Ishikawa (cell line): ENCODE measurements around the gene BCAP31.

Source experiments
- CEBPB ChIP-seq: IDR thresholded peaks from 2 replicates; pipeline ENCODE4 v1.6.1; 2012
- CREB1 ChIP-seq: IDR thresholded peaks from 2 replicates; pipeline ENCODE4 v1.6.1; 2012; ENCODE audit warnings: low read depth
- EGR1 ChIP-seq: IDR thresholded peaks from 2 replicates; pipeline ENCODE4 v1.6.1; 2012
- EP300 ChIP-seq: IDR thresholded peaks from 2 replicates; pipeline ENCODE4 v1.6.1; 2012; ENCODE audit warnings: borderline replicate concordance
- FOXM1 ChIP-seq: IDR thresholded peaks from 2 replicates; pipeline ENCODE4 v1.6.1; 2012; ENCODE audit warnings: low read depth, borderline replicate concordance
- NFIC ChIP-seq: IDR thresholded peaks from 2 replicates; pipeline ENCODE4 v1.6.1; 2012
- RAD21 ChIP-seq: IDR thresholded peaks from 2 replicates; pipeline ENCODE4 v1.6.1; 2012; ENCODE audit warnings: low read depth
- TAF1 ChIP-seq: IDR thresholded peaks from 2 replicates; pipeline ENCODE4 v1.6.1; 2012; ENCODE audit warnings: low read depth, mild to moderate bottlenecking
- TCF12 ChIP-seq: IDR thresholded peaks from 2 replicates; pipeline ENCODE4 v1.6.1; 2012; ENCODE audit warnings: low read depth
- TEAD4 ChIP-seq: IDR thresholded peaks from 2 replicates; pipeline ENCODE4 v1.6.1; 2012
- YY1 ChIP-seq: IDR thresholded peaks from 2 replicates; pipeline ENCODE4 v1.6.1; 2012; ENCODE audit warnings: low read depth
- ZBTB7A ChIP-seq: IDR thresholded peaks from 2 replicates; pipeline ENCODE4 v1.6.1; 2012; ENCODE audit warnings: low read depth
- TF ChIP-seq, protein P1 (sequence below): IDR thresholded peaks from 2 replicates; pipeline ENCODE4 v1.6.1; 2012
- TF ChIP-seq, protein P2 (sequence below): IDR thresholded peaks from 2 replicates; pipeline ENCODE4 v1.6.1; 2012; ENCODE audit warnings: low read depth, mild to moderate bottlenecking
- TF ChIP-seq, protein P3 (sequence below): IDR thresholded peaks from 2 replicates; pipeline ENCODE4 v1.6.1; 2012

BCAP31 gene

DNA sequence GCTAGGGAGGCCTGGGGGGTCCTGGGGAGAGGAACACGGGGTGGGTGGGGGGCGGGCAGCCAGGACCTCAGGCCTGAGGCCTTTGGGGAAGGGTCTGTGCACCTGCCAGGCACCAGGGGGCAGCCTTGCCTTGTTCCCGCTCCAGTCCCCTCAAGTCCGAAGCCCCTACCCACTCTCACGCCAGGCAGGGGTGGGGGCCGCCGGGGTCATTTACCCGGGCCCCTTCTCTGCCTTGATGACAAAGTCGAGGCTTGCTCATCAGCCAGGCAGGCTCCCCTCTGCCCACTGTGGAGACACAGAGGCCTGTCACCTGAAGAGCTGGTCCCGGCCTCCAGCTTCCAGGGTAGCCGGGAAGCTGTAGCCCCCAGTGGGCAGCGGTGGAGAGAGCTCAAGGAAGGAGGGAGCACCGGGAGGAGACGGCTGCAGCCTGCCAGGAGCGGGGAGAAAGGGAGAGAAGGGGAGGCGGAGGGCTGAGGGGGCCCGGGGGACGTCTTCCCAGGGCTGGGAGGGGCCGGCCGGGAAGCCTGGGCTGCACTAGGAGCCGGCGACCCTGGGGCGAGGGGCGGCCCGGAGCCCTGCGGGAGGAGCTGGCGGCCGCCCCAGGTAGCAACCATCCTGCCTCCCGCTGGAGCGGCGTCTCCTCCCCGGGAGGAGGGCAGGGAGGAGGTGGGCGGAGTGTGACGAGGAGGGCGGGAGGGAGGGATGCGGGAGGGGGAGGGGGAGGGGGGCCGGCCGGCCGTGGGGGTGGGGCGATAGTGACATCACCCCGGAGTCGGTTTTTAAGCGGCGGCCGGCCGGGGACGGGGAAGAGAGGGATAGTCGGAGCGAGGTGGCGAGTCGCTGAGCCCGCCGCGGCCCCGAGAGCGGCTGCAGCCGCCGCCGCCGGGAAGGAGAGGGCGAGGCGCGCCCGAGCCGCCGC lies 36.8 kb downstream of the BCAP31 start, which contains the start of gene SLC6A8:
SLC6A8 (plus strand) TSS at position 806 of the 919 bp plus-strand sequence. CDS start 649 bp downstream, outside the sequence.
- TF ChIP-seq TCF12 (no peak), FOXM1 (no peak), RAD21 (peak; percentile 7; the same call in 1 of the 2 replicates), CREB1 (no peak), EP300 (no peak), CEBPB (no peak)
- TF ChIP-seq, protein P1, sequence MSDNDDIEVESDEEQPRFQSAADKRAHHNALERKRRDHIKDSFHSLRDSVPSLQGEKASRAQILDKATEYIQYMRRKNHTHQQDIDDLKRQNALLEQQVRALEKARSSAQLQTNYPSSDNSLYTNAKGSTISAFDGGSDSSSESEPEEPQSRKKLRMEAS = no peak

DNA sequence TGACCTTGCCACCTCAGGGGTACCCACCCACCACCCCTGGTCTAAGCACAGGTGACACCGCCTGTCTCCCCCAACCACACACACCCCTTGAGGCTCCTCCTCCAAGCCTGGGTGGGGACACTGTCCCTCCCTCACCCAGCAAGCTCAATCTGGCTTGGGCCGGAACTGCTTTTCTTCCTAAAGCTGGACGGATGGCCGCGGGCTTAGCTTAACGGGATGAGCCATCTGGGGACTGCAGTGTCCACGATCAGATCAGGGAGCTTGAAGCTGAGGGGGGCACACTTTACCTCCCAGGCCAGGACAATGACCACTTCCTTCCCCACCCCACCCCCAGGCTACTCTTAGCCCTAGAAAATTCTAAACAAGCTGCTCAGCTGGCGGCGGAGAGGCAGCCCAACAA lies 37.5 kb downstream of the BCAP31 start:
- TF ChIP-seq, protein P1 = no peak
- no peak for TF ChIP-seq YY1
- no peak for TF ChIP-seq EGR1
- TF ChIP-seq, protein P2, sequence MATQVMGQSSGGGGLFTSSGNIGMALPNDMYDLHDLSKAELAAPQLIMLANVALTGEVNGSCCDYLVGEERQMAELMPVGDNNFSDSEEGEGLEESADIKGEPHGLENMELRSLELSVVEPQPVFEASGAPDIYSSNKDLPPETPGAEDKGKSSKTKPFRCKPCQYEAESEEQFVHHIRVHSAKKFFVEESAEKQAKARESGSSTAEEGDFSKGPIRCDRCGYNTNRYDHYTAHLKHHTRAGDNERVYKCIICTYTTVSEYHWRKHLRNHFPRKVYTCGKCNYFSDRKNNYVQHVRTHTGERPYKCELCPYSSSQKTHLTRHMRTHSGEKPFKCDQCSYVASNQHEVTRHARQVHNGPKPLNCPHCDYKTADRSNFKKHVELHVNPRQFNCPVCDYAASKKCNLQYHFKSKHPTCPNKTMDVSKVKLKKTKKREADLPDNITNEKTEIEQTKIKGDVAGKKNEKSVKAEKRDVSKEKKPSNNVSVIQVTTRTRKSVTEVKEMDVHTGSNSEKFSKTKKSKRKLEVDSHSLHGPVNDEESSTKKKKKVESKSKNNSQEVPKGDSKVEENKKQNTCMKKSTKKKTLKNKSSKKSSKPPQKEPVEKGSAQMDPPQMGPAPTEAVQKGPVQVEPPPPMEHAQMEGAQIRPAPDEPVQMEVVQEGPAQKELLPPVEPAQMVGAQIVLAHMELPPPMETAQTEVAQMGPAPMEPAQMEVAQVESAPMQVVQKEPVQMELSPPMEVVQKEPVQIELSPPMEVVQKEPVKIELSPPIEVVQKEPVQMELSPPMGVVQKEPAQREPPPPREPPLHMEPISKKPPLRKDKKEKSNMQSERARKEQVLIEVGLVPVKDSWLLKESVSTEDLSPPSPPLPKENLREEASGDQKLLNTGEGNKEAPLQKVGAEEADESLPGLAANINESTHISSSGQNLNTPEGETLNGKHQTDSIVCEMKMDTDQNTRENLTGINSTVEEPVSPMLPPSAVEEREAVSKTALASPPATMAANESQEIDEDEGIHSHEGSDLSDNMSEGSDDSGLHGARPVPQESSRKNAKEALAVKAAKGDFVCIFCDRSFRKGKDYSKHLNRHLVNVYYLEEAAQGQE = no peak
- no peak for TF ChIP-seq FOXM1
- TF ChIP-seq NFIC = no peak
- TF ChIP-seq TCF12 = no peak
- TF ChIP-seq ZBTB7A = no peak
- TF ChIP-seq RAD21 = no peak
- no peak for TF ChIP-seq TEAD4
- TF ChIP-seq CEBPB = no peak
- TF ChIP-seq, protein P3, sequence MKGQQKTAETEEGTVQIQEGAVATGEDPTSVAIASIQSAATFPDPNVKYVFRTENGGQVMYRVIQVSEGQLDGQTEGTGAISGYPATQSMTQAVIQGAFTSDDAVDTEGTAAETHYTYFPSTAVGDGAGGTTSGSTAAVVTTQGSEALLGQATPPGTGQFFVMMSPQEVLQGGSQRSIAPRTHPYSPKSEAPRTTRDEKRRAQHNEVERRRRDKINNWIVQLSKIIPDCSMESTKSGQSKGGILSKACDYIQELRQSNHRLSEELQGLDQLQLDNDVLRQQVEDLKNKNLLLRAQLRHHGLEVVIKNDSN = no peak
- no peak for TF ChIP-seq TAF1
- no peak for TF ChIP-seq CREB1

DNA sequence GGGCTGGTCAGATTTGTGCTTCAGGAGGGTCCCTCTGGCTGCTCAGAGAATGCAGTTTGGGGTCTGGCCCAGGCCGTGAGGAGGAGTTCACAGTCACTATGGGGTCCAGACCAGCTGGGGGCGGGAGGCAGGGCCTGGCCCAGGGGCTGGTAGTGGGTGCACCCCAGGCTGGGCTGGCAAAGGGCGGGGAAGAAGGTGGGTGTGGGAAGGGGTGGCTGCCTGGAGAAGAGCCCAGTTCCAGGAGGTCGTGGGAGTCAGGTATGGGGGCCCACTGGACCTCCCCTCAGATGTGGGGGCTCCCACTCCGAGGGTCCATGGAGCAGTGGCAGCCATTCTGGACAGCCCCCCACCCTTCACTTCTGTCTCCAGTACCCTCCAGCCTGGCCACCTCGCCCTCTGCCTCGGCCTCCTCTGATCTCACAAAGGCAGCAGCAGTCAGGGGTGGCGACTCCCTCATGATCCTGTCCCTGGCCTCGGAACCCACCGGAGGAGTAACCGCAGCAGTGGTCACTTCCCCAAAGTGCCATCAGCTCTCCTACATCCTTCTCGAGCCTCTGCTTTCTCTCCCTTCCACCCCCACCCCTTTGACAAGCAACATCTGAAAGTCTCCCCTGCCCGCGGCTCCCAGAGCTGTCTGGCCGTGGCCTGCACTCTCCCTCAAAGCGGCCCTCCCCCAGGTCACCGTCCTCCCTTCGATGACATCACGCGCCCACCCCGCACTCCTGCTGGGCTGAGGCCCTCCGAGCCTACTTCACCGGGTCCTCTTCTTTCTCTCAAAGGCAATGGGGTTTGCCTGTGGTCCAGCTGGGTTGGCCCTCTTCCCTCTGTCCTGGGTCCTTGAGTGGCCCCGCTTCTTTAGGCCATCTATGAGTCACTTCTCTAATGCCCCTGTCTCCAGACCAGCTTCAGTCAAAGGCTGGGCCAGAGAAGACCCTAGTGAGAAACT lies 38.2 kb downstream of the BCAP31 start:
- no peak for TF ChIP-seq YY1
- no peak for TF ChIP-seq TEAD4
- no peak for TF ChIP-seq CEBPB
- TF ChIP-seq TAF1 = no peak
- TF ChIP-seq RAD21 = no peak
- no peak for TF ChIP-seq TCF12
- no peak for TF ChIP-seq EGR1
- no peak for TF ChIP-seq EP300
- no peak for TF ChIP-seq CREB1
- TF ChIP-seq, protein P3 = no peak
- TF ChIP-seq, protein P1 = no peak
- TF ChIP-seq ZBTB7A = no peak
- no peak for TF ChIP-seq FOXM1
- no peak for TF ChIP-seq NFIC
- TF ChIP-seq, protein P2 = no peak

DNA sequence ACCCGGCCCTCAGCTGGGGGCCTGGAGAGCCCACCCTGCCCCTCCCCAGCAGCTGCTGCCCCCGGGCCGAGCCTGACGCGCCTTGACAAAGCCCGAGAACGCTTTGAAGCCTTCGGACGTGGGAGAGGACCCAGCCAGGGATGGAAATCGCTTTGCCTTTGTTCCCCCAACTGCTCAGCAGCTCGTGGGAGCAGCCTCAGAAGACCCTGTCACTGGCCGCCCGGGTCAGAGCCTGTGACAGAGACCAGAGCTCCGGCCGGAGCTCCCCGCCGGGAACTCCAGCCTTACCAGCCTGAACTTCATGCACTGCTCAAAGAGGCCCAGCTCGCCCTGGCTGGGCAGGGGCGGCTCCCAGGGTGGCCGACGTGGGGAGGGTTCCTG lies 39.0 kb downstream of the BCAP31 start:
- TF ChIP-seq NFIC (no peak), CREB1 (no peak), TEAD4 (no peak), ZBTB7A (no peak), TCF12 (no peak), YY1 (no peak), EP300 (no peak), EGR1 (no peak), RAD21 (no peak), TAF1 (no peak), CEBPB (no peak)
- TF ChIP-seq, protein P1 = no peak
- TF ChIP-seq, protein P2 = no peak
- TF ChIP-seq, protein P3 = no peak
